ENCODE measurements around the gene RTN4IP1.

RTN4IP1 gene

GRCh38 chr6:106536851-106537250, 92.4 kb downstream of the RTN4IP1 start:
- no peak for DNase-seq (ENCODE audit: low read depth, low spot score)
- no peak overlapping the region for H3K4me3 ChIP-seq (ENCODE audit: low read length)
- no peaks in the 10 kb centered on the region for H3K36me3 ChIP-seq (ENCODE audit: control insufficient read depth, insufficient read depth, low read length)
- H3K9me3 ChIP-seq (ENCODE audit: control insufficient read depth, insufficient read depth, low read length), result no peaks in the 10 kb centered on the region
- WGBS (ENCODE audit: insufficient coverage, insufficient read length), result no CpG with 5 or more reads among the region's 2 CpGs
- H3K27ac ChIP-seq (ENCODE audit: low read length), result no peak overlapping the region
- H3K4me1 ChIP-seq (ENCODE audit: control insufficient read depth, insufficient read depth, low read length), result no peaks in the 10 kb centered on the region
- no peaks in the 10 kb centered on the region for H3K27me3 ChIP-seq (ENCODE audit: control insufficient read depth, insufficient read depth, low read length)

GRCh38 chr6:106536357-106536756, 92.9 kb downstream of the RTN4IP1 start:
- H3K36me3 ChIP-seq (ENCODE audit: control insufficient read depth, insufficient read depth, low read length), result no peaks in the 10 kb centered on the region
- H3K4me1 ChIP-seq (ENCODE audit: control insufficient read depth, insufficient read depth, low read length), result no peaks in the 10 kb centered on the region
- H3K27me3 ChIP-seq (ENCODE audit: control insufficient read depth, insufficient read depth, low read length), result no peaks in the 10 kb centered on the region
- no peaks in the 10 kb centered on the region for H3K9me3 ChIP-seq (ENCODE audit: control insufficient read depth, insufficient read depth, low read length)
- no peak overlapping the region for H3K4me3 ChIP-seq (ENCODE audit: low read length)
- no peak overlapping the region for H3K27ac ChIP-seq (ENCODE audit: low read length)
- DNase-seq (ENCODE audit: low read depth, low spot score), result no peak
- WGBS (ENCODE audit: insufficient coverage, insufficient read length), result no CpG with 5 or more reads among the region's 1 CpG

- no CpG with 5 or more reads among the region's 2 CpGs for WGBS (ENCODE audit: insufficient coverage, insufficient read length)
- H3K4me1 ChIP-seq (ENCODE audit: control insufficient read depth, insufficient read depth, low read length), result no peaks in the 10 kb centered on the region
- no peaks in the 10 kb centered on the region for H3K27me3 ChIP-seq (ENCODE audit: control insufficient read depth, insufficient read depth, low read length)
- H3K36me3 ChIP-seq (ENCODE audit: control insufficient read depth, insufficient read depth, low read length), result no peaks in the 10 kb centered on the region
- no peak overlapping the region for H3K27ac ChIP-seq (ENCODE audit: low read length)
- H3K4me3 ChIP-seq (ENCODE audit: low read length), result no peak overlapping the region
- H3K9me3 ChIP-seq (ENCODE audit: control insufficient read depth, insufficient read depth, low read length), result no peaks in the 10 kb centered on the region
- DNase-seq (ENCODE audit: low read depth, low spot score), result no peak
Observed at GRCh38 chr6:106535012-106535411, 94.3 kb downstream of the RTN4IP1 start.

- H3K27me3 ChIP-seq (ENCODE audit: control insufficient read depth, insufficient read depth, low read length), result no peaks in the 10 kb centered on the region
- 100% methylated on average over 2 of the region's 2 CpGs for WGBS (ENCODE audit: insufficient coverage, insufficient read length)
- H3K27ac ChIP-seq (ENCODE audit: low read length), result no peak overlapping the region
- H3K4me1 ChIP-seq (ENCODE audit: control insufficient read depth, insufficient read depth, low read length), result no peaks in the 10 kb centered on the region
- H3K9me3 ChIP-seq (ENCODE audit: control insufficient read depth, insufficient read depth, low read length), result no peaks in the 10 kb centered on the region
- no peak overlapping the region for H3K4me3 ChIP-seq (ENCODE audit: low read length)
- DNase-seq (ENCODE audit: low read depth, low spot score), result no peak
- H3K36me3 ChIP-seq (ENCODE audit: control insufficient read depth, insufficient read depth, low read length), result no peaks in the 10 kb centered on the region
Observed at GRCh38 chr6:106534564-106534982, 94.7 kb downstream of the RTN4IP1 start.

- Histone ChIP-seq H3K9me3 (ENCODE audit: control insufficient read depth, insufficient read depth, low read length) (no peaks in the 10 kb centered on the region), H3K36me3 (ENCODE audit: control insufficient read depth, insufficient read depth, low read length) (no peaks in the 10 kb centered on the region), H3K4me3 (ENCODE audit: low read length) (no peak overlapping the region), H3K27ac (ENCODE audit: low read length) (no peak overlapping the region), H3K27me3 (ENCODE audit: control insufficient read depth, insufficient read depth, low read length) (no peaks in the 10 kb centered on the region), H3K4me1 (ENCODE audit: control insufficient read depth, insufficient read depth, low read length) (no peaks in the 10 kb centered on the region)
- no CpG with 5 or more reads among the region's 1 CpG for WGBS (ENCODE audit: insufficient coverage, insufficient read length)
- DNase-seq (ENCODE audit: low read depth, low spot score), result no peak
Observed at GRCh38 chr6:106534004-106534403, 95.3 kb downstream of the RTN4IP1 start.

GRCh38 chr6:106533054-106533453, 96.2 kb downstream of the RTN4IP1 start:
- Histone ChIP-seq H3K9me3 (ENCODE audit: control insufficient read depth, insufficient read depth, low read length) (no peaks in the 10 kb centered on the region), H3K36me3 (ENCODE audit: control insufficient read depth, insufficient read depth, low read length) (no peaks in the 10 kb centered on the region), H3K4me3 (ENCODE audit: low read length) (no peak overlapping the region), H3K27me3 (ENCODE audit: control insufficient read depth, insufficient read depth, low read length) (no peaks in the 10 kb centered on the region), H3K4me1 (ENCODE audit: control insufficient read depth, insufficient read depth, low read length) (no peaks in the 10 kb centered on the region), H3K27ac (ENCODE audit: low read length) (no peak overlapping the region)
- no CpG with 5 or more reads among the region's 5 CpGs for WGBS (ENCODE audit: insufficient coverage, insufficient read length)
- no peak for DNase-seq (ENCODE audit: low read depth, low spot score)

GRCh38 chr6:106530502-106530901, 98.8 kb downstream of the RTN4IP1 start:
- no peaks in the 10 kb centered on the region for H3K9me3 ChIP-seq (ENCODE audit: control insufficient read depth, insufficient read depth, low read length)
- no peak overlapping the region for H3K4me3 ChIP-seq (ENCODE audit: low read length)
- no peaks in the 10 kb centered on the region for H3K4me1 ChIP-seq (ENCODE audit: control insufficient read depth, insufficient read depth, low read length)
- DNase-seq (ENCODE audit: low read depth, low spot score), result no peak
- H3K27ac ChIP-seq (ENCODE audit: low read length), result no peak overlapping the region
- no peaks in the 10 kb centered on the region for H3K36me3 ChIP-seq (ENCODE audit: control insufficient read depth, insufficient read depth, low read length)
- H3K27me3 ChIP-seq (ENCODE audit: control insufficient read depth, insufficient read depth, low read length), result no peaks in the 10 kb centered on the region
- no CpG with 5 or more reads among the region's 1 CpG for WGBS (ENCODE audit: insufficient coverage, insufficient read length)

- no peaks in the 10 kb centered on the region for H3K9me3 ChIP-seq (ENCODE audit: control insufficient read depth, insufficient read depth, low read length)
- WGBS (ENCODE audit: insufficient coverage, insufficient read length), result no CpG with 5 or more reads among the region's 1 CpG
- no peak for DNase-seq (ENCODE audit: low read depth, low spot score)
- H3K4me3 ChIP-seq (ENCODE audit: low read length), result no peak overlapping the region
- H3K27me3 ChIP-seq (ENCODE audit: control insufficient read depth, insufficient read depth, low read length), result no peaks in the 10 kb centered on the region
- no peaks in the 10 kb centered on the region for H3K4me1 ChIP-seq (ENCODE audit: control insufficient read depth, insufficient read depth, low read length)
- no peak overlapping the region for H3K27ac ChIP-seq (ENCODE audit: low read length)
- no peaks in the 10 kb centered on the region for H3K36me3 ChIP-seq (ENCODE audit: control insufficient read depth, insufficient read depth, low read length)
Observed at GRCh38 chr6:106530026-106530425, 99.3 kb downstream of the RTN4IP1 start.

GRCh38 chr6:106529438-106529837, 99.9 kb downstream of the RTN4IP1 start:
- WGBS (ENCODE audit: insufficient coverage, insufficient read length), result no CpG with 5 or more reads among the region's 3 CpGs
- Histone ChIP-seq H3K9me3 (ENCODE audit: control insufficient read depth, insufficient read depth, low read length) (no peaks in the 10 kb centered on the region), H3K36me3 (ENCODE audit: control insufficient read depth, insufficient read depth, low read length) (no peaks in the 10 kb centered on the region), H3K4me3 (ENCODE audit: low read length) (no peak overlapping the region), H3K27ac (ENCODE audit: low read length) (no peak overlapping the region), H3K4me1 (ENCODE audit: control insufficient read depth, insufficient read depth, low read length) (no peaks in the 10 kb centered on the region), H3K27me3 (ENCODE audit: control insufficient read depth, insufficient read depth, low read length) (no peaks in the 10 kb centered on the region)
- DNase-seq (ENCODE audit: low read depth, low spot score), result no peak

GRCh38 chr6:106528521-106528920, 100.8 kb downstream of the RTN4IP1 start:
- Histone ChIP-seq H3K9me3 (ENCODE audit: control insufficient read depth, insufficient read depth, low read length) (no peaks in the 10 kb centered on the region), H3K36me3 (ENCODE audit: control insufficient read depth, insufficient read depth, low read length) (no peaks in the 10 kb centered on the region), H3K27me3 (ENCODE audit: control insufficient read depth, insufficient read depth, low read length) (no peaks in the 10 kb centered on the region), H3K27ac (ENCODE audit: low read length) (no peak overlapping the region), H3K4me1 (ENCODE audit: control insufficient read depth, insufficient read depth, low read length) (no peaks in the 10 kb centered on the region), H3K4me3 (ENCODE audit: low read length) (no peak overlapping the region)
- DNase-seq (ENCODE audit: low read depth, low spot score), result no peak
- WGBS (ENCODE audit: insufficient coverage, insufficient read length), result no CpG with 5 or more reads among the region's 2 CpGs

- Histone ChIP-seq H3K4me1 (ENCODE audit: control insufficient read depth, insufficient read depth, low read length) (no peaks in the 10 kb centered on the region), H3K36me3 (ENCODE audit: control insufficient read depth, insufficient read depth, low read length) (no peaks in the 10 kb centered on the region), H3K27ac (ENCODE audit: low read length) (no peak overlapping the region), H3K27me3 (ENCODE audit: control insufficient read depth, insufficient read depth, low read length) (no peaks in the 10 kb centered on the region), H3K4me3 (ENCODE audit: low read length) (no peak overlapping the region), H3K9me3 (ENCODE audit: control insufficient read depth, insufficient read depth, low read length) (no peaks in the 10 kb centered on the region)
- WGBS (ENCODE audit: insufficient coverage, insufficient read length), result no CpG with 5 or more reads among the region's 3 CpGs
- no peak for DNase-seq (ENCODE audit: low read depth, low spot score)
Observed at GRCh38 chr6:106527979-106528378, 101.3 kb downstream of the RTN4IP1 start.

All from iPS DF 6.9 (cell line).